PC-9 (cell line): Measurements from ENCODE around the gene CPEB1.

ENCODE experiments used
- EZH2 ChIP-seq: fragments of 200-600 bp; sonication (generic); IDR thresholded peaks from 2 replicates; pipeline ENCODE4 v1.8.0; 2017; ENCODE audit warnings: antibody characterized with exemption, low read depth
- TF ChIP-seq, protein P1 (sequence below): fragments of 200-600 bp; sonication (generic); conservative IDR thresholded peaks from 2 replicates; pipeline ENCODE4 v1.6.1; 2017; ENCODE audit warnings: mixed run types, antibody characterized with exemption, mild to moderate bottlenecking, moderate library complexity

DNA sequence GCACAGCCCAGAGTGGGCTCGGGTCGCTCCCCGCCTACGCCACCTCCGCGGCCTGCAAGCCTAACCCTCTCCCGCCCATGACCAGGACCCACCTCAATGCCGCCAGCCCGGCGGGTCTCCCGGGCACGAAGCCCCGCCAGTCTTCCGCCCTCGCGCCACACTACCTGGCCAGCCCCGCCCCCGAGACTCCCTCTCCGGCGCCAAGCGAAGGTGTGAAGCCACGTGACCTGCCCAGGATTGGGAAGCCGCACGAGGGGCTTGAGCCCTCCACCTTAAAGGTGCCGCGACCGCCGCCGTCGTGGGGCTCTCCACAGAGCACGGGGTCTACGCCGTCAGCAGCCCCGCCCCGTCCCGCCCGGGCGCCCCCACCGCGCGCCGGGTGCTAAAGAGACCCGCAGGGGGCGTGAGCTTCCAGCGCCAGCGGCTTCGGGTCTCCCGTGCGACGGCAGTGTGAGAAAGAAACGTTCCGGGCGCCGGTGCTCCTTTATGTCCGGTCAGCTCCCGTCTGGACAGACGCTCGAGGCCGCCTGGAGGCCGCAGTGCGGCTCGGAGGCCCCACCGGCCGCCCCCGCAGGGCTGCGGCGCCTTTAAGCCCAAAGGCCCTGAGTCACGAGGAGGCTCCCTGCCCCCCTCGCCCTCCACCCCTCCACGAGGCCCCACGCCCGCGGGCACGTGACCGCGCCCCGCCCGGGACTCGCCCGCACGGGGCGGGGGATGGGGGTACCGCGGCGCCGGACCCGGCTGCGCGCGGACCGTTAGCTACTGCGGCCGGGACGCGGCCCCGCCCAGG, at the start of gene CPEB1:
- TF ChIP-seq, protein P1, sequence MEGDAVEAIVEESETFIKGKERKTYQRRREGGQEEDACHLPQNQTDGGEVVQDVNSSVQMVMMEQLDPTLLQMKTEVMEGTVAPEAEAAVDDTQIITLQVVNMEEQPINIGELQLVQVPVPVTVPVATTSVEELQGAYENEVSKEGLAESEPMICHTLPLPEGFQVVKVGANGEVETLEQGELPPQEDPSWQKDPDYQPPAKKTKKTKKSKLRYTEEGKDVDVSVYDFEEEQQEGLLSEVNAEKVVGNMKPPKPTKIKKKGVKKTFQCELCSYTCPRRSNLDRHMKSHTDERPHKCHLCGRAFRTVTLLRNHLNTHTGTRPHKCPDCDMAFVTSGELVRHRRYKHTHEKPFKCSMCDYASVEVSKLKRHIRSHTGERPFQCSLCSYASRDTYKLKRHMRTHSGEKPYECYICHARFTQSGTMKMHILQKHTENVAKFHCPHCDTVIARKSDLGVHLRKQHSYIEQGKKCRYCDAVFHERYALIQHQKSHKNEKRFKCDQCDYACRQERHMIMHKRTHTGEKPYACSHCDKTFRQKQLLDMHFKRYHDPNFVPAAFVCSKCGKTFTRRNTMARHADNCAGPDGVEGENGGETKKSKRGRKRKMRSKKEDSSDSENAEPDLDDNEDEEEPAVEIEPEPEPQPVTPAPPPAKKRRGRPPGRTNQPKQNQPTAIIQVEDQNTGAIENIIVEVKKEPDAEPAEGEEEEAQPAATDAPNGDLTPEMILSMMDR, result no peak
- no peak for TF ChIP-seq EZH2
